ENCODE data around the gene SIL1. TPM values are rescaled to one million over a fixed set of nuclear protein-coding genes. Genes with fewer than 3 reads are reported as not detected.
"Not testable (repeated sequence)": the region's sequence is repeated elsewhere in the genome, so short reads cannot be mapped to it uniquely, and the experiment has no call there.

The SIL1 gene
- total RNA-seq, 1 experiment from 2014 or later, result 46.5 TPM

DNA sequence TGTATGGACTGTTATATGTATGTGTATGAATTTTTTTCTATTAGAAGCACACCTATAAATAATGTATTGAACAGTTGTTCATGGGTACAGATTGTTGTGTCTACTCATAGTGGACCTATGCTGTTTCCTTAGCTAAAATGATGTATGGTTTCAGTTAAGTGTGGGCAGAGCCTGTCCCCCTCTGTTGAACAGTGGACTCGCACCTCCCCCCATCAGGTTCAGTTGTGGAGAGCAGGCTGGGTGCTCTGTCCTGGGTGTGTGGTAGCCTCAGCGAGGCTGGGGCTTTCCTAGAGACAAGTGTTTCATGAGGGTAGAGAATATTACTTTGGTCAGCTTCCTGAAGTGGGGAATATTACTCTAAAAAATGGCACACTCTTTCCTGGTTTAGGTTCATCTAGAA, 275.7 kb downstream of the SIL1 start:
- DNase-seq, result no peak
- POLR2A ChIA-PET (ENCODE audit: unreplicated experiment), result interaction anchor here (0.5 to 0.6 kb wide), 2 partner anchors 28 to 1057 kb away, joined by 3 to 4 read pairs; no protein-coding TSS in a partner anchor
- H3K27ac ChIP-seq, result no peak overlapping the region
- H3K4me3 ChIP-seq, result no peak overlapping the region
- H3K4me2 ChIP-seq, result no peak overlapping the region
- H3K9me2 ChIP-seq (ENCODE audit: insufficient read depth), result no peaks in the 10 kb centered on the region
- peaks cover 6% of the 10 kb centered on the region; the same call in 1 of the 2 replicates for H3K4me1 ChIP-seq (replicated peaks; ENCODE audit: insufficient read depth)
- H3K9me3 ChIP-seq (ENCODE audit: insufficient read depth, low read depth), result no peaks in the 10 kb centered on the region
- no peak for TF ChIP-seq EZH2 (IDR thresholded peaks at IDR 0.05; ENCODE audit: low read depth)
- TF ChIP-seq, protein P1, sequence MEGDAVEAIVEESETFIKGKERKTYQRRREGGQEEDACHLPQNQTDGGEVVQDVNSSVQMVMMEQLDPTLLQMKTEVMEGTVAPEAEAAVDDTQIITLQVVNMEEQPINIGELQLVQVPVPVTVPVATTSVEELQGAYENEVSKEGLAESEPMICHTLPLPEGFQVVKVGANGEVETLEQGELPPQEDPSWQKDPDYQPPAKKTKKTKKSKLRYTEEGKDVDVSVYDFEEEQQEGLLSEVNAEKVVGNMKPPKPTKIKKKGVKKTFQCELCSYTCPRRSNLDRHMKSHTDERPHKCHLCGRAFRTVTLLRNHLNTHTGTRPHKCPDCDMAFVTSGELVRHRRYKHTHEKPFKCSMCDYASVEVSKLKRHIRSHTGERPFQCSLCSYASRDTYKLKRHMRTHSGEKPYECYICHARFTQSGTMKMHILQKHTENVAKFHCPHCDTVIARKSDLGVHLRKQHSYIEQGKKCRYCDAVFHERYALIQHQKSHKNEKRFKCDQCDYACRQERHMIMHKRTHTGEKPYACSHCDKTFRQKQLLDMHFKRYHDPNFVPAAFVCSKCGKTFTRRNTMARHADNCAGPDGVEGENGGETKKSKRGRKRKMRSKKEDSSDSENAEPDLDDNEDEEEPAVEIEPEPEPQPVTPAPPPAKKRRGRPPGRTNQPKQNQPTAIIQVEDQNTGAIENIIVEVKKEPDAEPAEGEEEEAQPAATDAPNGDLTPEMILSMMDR (conservative IDR thresholded peaks at IDR 0.05), result no peak
- no peak overlapping the region for H2AFZ ChIP-seq
- CTCF ChIA-PET, result interaction anchor here (0.6 kb wide), 1 partner anchor 955 kb away, joined by 3 read pairs; no protein-coding TSS in a partner anchor
- peaks cover 20% of the 10 kb centered on the region for H4K20me1 ChIP-seq (ENCODE audit: insufficient read depth)
- peaks cover 38% of the 10 kb centered on the region for H3K36me3 ChIP-seq (ENCODE audit: low read depth)
- intact Hi-C loops (cut with micrococcal nuclease; ENCODE audit: unreplicated experiment), result loop anchor here (2.0 kb wide), 1 partner anchor 280 kb away; no protein-coding TSS in a partner anchor
- BruUV-seq (replicated peaks), result no TSS peak
- no peaks in the 10 kb centered on the region for H3K27me3 ChIP-seq (ENCODE audit: insufficient read depth, low read depth)
- peaks cover 18% of the 10 kb centered on the region; the same call in 1 of the 2 replicates for H3F3A ChIP-seq (ENCODE audit: insufficient read depth, low read depth)
- H3K79me2 ChIP-seq (ENCODE audit: low read depth), result no peaks in the 10 kb centered on the region; the same call in 1 of the 2 replicates

- H3K4me2 ChIP-seq; H3K27me3 ChIP-seq (ENCODE audit: insufficient read depth, low read depth); CTCF ChIA-PET; H2AFZ ChIP-seq; H3K9me2 ChIP-seq (ENCODE audit: insufficient read depth); H3K4me1 ChIP-seq (replicated peaks; ENCODE audit: insufficient read depth); H3K9me3 ChIP-seq (ENCODE audit: insufficient read depth, low read depth); DNase-seq; intact Hi-C loops (cut with micrococcal nuclease; ENCODE audit: unreplicated experiment); H3K79me2 ChIP-seq (ENCODE audit: low read depth); BruUV-seq (replicated peaks); H3K4me3 ChIP-seq: not testable (repeated sequence)
- H3F3A ChIP-seq (ENCODE audit: insufficient read depth, low read depth), result peaks cover 26% of the 10 kb centered on the region; the same call in 1 of the 2 replicates
- POLR2A ChIA-PET (ENCODE audit: unreplicated experiment), result interaction anchor here (0.7 kb wide), 1 partner anchor 354 kb away, joined by 17 read pairs; no protein-coding TSS in a partner anchor
- peaks cover 38% of the 10 kb centered on the region for H3K36me3 ChIP-seq (ENCODE audit: low read depth)
- H4K20me1 ChIP-seq (ENCODE audit: insufficient read depth), result peaks cover 20% of the 10 kb centered on the region
- 0 out of 2 replicates have a peak overlapping the region, but pooled peaks have one; percentile 6 for H3K27ac ChIP-seq
Measured at GRCh38 chr5:138921362-138921761, 276.8 kb downstream of the SIL1 start.

GRCh38 chr5:138920181-138920580, 278.0 kb downstream of the SIL1 start:
- Histone ChIP-seq H3K27me3 (ENCODE audit: insufficient read depth, low read depth) (no peaks in the 10 kb centered on the region), H3K36me3 (ENCODE audit: low read depth) (peaks cover 33% of the 10 kb centered on the region), H4K20me1 (ENCODE audit: insufficient read depth) (peaks cover 20% of the 10 kb centered on the region), H3K4me1 (replicated peaks; ENCODE audit: insufficient read depth) (peaks cover 6% of the 10 kb centered on the region; the same call in 1 of the 2 replicates), H3F3A (ENCODE audit: insufficient read depth, low read depth) (peaks cover 26% of the 10 kb centered on the region; the same call in 1 of the 2 replicates), H3K9me2 (ENCODE audit: insufficient read depth) (no peaks in the 10 kb centered on the region), H3K79me2 (ENCODE audit: low read depth) (no peaks in the 10 kb centered on the region; the same call in 1 of the 2 replicates), H3K4me3 (no peak overlapping the region), H3K4me2 (no peak overlapping the region), H3K27ac (no peak overlapping the region), H2AFZ (no peak overlapping the region), H3K9me3 (ENCODE audit: insufficient read depth, low read depth) (no peaks in the 10 kb centered on the region)
- POLR2A ChIA-PET (ENCODE audit: unreplicated experiment), result no interaction called here
- BruUV-seq (replicated peaks), result no TSS peak
- TF ChIP-seq, protein P1 (conservative IDR thresholded peaks at IDR 0.05), result no peak
- TF ChIP-seq EZH2 (IDR thresholded peaks at IDR 0.05; ENCODE audit: low read depth), result no peak
- intact Hi-C loops (cut with micrococcal nuclease; ENCODE audit: unreplicated experiment), result no loop called here
- CTCF ChIA-PET, result interaction anchor here (0.6 kb wide), 2 partner anchors 131 to 140 kb away, joined by 3 to 5 read pairs; no protein-coding TSS in a partner anchor
- DNase-seq, result no peak
